ENCODE measurements around the gene ADORA2B. TPM values are rescaled to one million over a fixed set of nuclear protein-coding genes. Genes with fewer than 3 reads are reported as not detected.
"Not testable (repeated sequence)": the region's sequence is repeated elsewhere in the genome, so short reads cannot be mapped to it uniquely, and the experiment has no call there.

The ADORA2B gene
- total RNA-seq = 2.2 TPM

GRCh38 chr17:15944759-15945526 lies at the start of gene ADORA2B:
Gene ADORA2B (plus strand): TSS chr17:15945130. CDS start chr17:15945249, 119 bp downstream.
- Histone ChIP-seq H3K4me1 (ENCODE audit: insufficient read depth, low read length) (peaks cover 54% of the 10 kb centered on the region), H3K9me3 (ENCODE audit: low read depth, low read length) (no peaks in the 10 kb centered on the region), H3K4me3 (ENCODE audit: low read length) (peak within 1 kb of the TSS; percentile 38), H3K27me3 (ENCODE audit: insufficient read depth, low read length) (no peaks in the 10 kb centered on the region)

GRCh38 chr17:15896277-15896676 lies 48.7 kb upstream of the ADORA2B start:
- H3K4me3 ChIP-seq (ENCODE audit: low read length) = no peak overlapping the region
- H3K9me3 ChIP-seq (ENCODE audit: low read depth, low read length) = no peaks in the 10 kb centered on the region
- H3K27me3 ChIP-seq (ENCODE audit: insufficient read depth, low read length) = no peaks in the 10 kb centered on the region

GRCh38 chr17:15896834-15897233 lies 48.1 kb upstream of the ADORA2B start:
- no peaks in the 10 kb centered on the region for H3K27me3 ChIP-seq (ENCODE audit: insufficient read depth, low read length)
- H3K4me3 ChIP-seq (ENCODE audit: low read length) = no peak overlapping the region
- H3K4me1 ChIP-seq (ENCODE audit: insufficient read depth, low read length) = peaks cover 9% of the 10 kb centered on the region
- no peaks in the 10 kb centered on the region for H3K9me3 ChIP-seq (ENCODE audit: low read depth, low read length)

More at GRCh38 chr17:15896277-15896676, 48.7 kb upstream of the ADORA2B start:
- peaks cover 9% of the 10 kb centered on the region for H3K4me1 ChIP-seq (ENCODE audit: insufficient read depth, low read length)

GRCh38 chr17:15899596-15899995 lies 45.3 kb upstream of the ADORA2B start:
- H3K27me3 ChIP-seq (ENCODE audit: insufficient read depth, low read length); H3K4me1 ChIP-seq (ENCODE audit: insufficient read depth, low read length); H3K4me3 ChIP-seq (ENCODE audit: low read length); H3K9me3 ChIP-seq (ENCODE audit: low read depth, low read length): not testable (repeated sequence)

- H3K9me3 ChIP-seq (ENCODE audit: low read depth, low read length) = no peaks in the 10 kb centered on the region
- H3K4me3 ChIP-seq (ENCODE audit: low read length) = no peak overlapping the region
- H3K4me1 ChIP-seq (ENCODE audit: insufficient read depth, low read length) = peaks cover 9% of the 10 kb centered on the region
- no peaks in the 10 kb centered on the region for H3K27me3 ChIP-seq (ENCODE audit: insufficient read depth, low read length)
Observed at GRCh38 chr17:15900871-15901270, 44.1 kb upstream of the ADORA2B start.

GRCh38 chr17:15905236-15905635 lies 39.7 kb upstream of the ADORA2B start:
- H3K4me3 ChIP-seq (ENCODE audit: low read length); H3K9me3 ChIP-seq (ENCODE audit: low read depth, low read length); H3K27me3 ChIP-seq (ENCODE audit: insufficient read depth, low read length); H3K4me1 ChIP-seq (ENCODE audit: insufficient read depth, low read length): not testable (repeated sequence)

GRCh38 chr17:15907290-15907689 lies 37.6 kb upstream of the ADORA2B start:
- no peaks in the 10 kb centered on the region for H3K9me3 ChIP-seq (ENCODE audit: low read depth, low read length)
- H3K4me3 ChIP-seq (ENCODE audit: low read length) = no peak overlapping the region
- no peaks in the 10 kb centered on the region for H3K27me3 ChIP-seq (ENCODE audit: insufficient read depth, low read length)
- H3K4me1 ChIP-seq (ENCODE audit: insufficient read depth, low read length) = no peaks in the 10 kb centered on the region

- Histone ChIP-seq H3K4me3 (ENCODE audit: low read length) (no peak overlapping the region), H3K9me3 (ENCODE audit: low read depth, low read length) (no peaks in the 10 kb centered on the region), H3K4me1 (ENCODE audit: insufficient read depth, low read length) (no peaks in the 10 kb centered on the region), H3K27me3 (ENCODE audit: insufficient read depth, low read length) (no peaks in the 10 kb centered on the region)
Observed at GRCh38 chr17:15908378-15908777, 36.6 kb upstream of the ADORA2B start.

GRCh38 chr17:15909481-15909991 lies 35.4 kb upstream of the ADORA2B start:
- no peak overlapping the region for H3K4me3 ChIP-seq (ENCODE audit: low read length)
- peaks cover 10% of the 10 kb centered on the region for H3K4me1 ChIP-seq (ENCODE audit: insufficient read depth, low read length)
- H3K9me3 ChIP-seq (ENCODE audit: low read depth, low read length) = no peaks in the 10 kb centered on the region
- no peaks in the 10 kb centered on the region for H3K27me3 ChIP-seq (ENCODE audit: insufficient read depth, low read length)

GRCh38 chr17:15910791-15911190 lies 34.1 kb upstream of the ADORA2B start:
- H3K4me1 ChIP-seq (ENCODE audit: insufficient read depth, low read length) = peaks cover 19% of the 10 kb centered on the region
- no peaks in the 10 kb centered on the region for H3K27me3 ChIP-seq (ENCODE audit: insufficient read depth, low read length)
- no peak overlapping the region for H3K4me3 ChIP-seq (ENCODE audit: low read length)
- no peaks in the 10 kb centered on the region for H3K9me3 ChIP-seq (ENCODE audit: low read depth, low read length)

- H3K9me3 ChIP-seq (ENCODE audit: low read depth, low read length); H3K27me3 ChIP-seq (ENCODE audit: insufficient read depth, low read length); H3K4me3 ChIP-seq (ENCODE audit: low read length): not testable (repeated sequence)
- peaks cover 19% of the 10 kb centered on the region for H3K4me1 ChIP-seq (ENCODE audit: insufficient read depth, low read length)
Observed at GRCh38 chr17:15911701-15912100, 33.2 kb upstream of the ADORA2B start.

- Histone ChIP-seq H3K4me3 (ENCODE audit: low read length) (no peak overlapping the region), H3K27me3 (ENCODE audit: insufficient read depth, low read length) (peaks cover 4% of the 10 kb centered on the region), H3K4me1 (ENCODE audit: insufficient read depth, low read length) (peaks cover 19% of the 10 kb centered on the region), H3K9me3 (ENCODE audit: low read depth, low read length) (no peaks in the 10 kb centered on the region)
Observed at GRCh38 chr17:15912416-15912955, 32.4 kb upstream of the ADORA2B start.

- peaks cover 4% of the 10 kb centered on the region for H3K27me3 ChIP-seq (ENCODE audit: insufficient read depth, low read length)
- no peak overlapping the region for H3K4me3 ChIP-seq (ENCODE audit: low read length)
- H3K9me3 ChIP-seq (ENCODE audit: low read depth, low read length) = no peaks in the 10 kb centered on the region
- peaks cover 19% of the 10 kb centered on the region for H3K4me1 ChIP-seq (ENCODE audit: insufficient read depth, low read length)
Observed at GRCh38 chr17:15913826-15914225, 31.1 kb upstream of the ADORA2B start.

- Histone ChIP-seq H3K9me3 (ENCODE audit: low read depth, low read length) (no peaks in the 10 kb centered on the region), H3K27me3 (ENCODE audit: insufficient read depth, low read length) (peaks cover 4% of the 10 kb centered on the region), H3K4me1 (ENCODE audit: insufficient read depth, low read length) (peaks cover 19% of the 10 kb centered on the region), H3K4me3 (ENCODE audit: low read length) (no peak overlapping the region)
Observed at GRCh38 chr17:15914400-15915170, 30.3 kb upstream of the ADORA2B start.

GRCh38 chr17:15915961-15916360 lies 29.0 kb upstream of the ADORA2B start:
- peaks cover 22% of the 10 kb centered on the region for H3K4me1 ChIP-seq (ENCODE audit: insufficient read depth, low read length)
- H3K27me3 ChIP-seq (ENCODE audit: insufficient read depth, low read length) = peaks cover 4% of the 10 kb centered on the region
- H3K9me3 ChIP-seq (ENCODE audit: low read depth, low read length) = no peaks in the 10 kb centered on the region
- no peak overlapping the region for H3K4me3 ChIP-seq (ENCODE audit: low read length)

All from mononuclear cell (primary cell).